Measurements from ENCODE around the gene ALG14.
"Not testable (repeated sequence)": the region's sequence is repeated elsewhere in the genome, so short reads cannot be mapped to it uniquely, and the experiment has no call there.

ALG14 gene

DNA sequence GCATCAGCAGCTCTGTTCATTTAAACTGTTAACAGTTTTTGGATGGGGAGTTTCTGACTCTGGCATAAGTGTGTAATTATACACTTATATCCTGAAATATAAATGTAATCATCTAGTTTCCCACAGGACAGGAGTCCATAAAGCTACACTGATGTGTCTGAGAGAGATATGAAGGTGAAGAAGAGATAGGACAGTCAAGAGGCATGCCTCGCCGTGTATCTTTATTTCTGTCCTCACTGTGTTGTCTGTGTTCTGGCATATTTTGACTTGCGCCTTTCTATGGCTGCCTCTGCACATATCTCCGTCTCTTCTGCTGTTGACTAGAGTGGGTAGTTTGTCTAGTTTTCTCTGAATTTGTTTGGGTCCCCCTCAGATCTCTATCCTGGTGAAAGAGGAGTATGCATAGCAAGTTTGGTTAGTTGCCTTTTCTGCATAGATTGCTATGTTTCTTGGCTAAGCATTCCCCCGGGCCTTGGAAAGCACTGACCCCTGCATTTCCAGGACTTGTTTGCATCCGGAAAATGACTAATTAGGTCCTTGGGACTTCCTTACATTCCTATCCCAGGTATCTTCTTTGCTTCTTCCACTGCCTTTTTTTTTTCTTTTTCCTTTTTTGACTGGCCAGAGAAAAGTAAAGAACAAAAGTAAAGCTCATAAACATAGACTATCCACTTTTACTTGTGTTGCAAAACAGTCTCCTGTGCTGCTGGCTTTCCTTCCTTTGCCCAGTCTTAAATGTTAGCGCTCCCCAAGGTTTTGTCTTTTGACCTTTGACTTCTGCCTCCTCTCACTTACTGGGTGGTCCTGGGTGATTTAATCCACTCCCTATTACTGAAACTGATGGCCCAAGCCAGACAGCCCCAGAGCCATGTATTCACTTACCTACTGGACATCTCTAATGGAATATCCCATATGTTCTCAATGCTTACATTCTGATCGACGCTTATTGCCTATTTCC lies 118.2 kb downstream of the ALG14 start:
- DNase-seq (ENCODE audit: low read depth in 2 of 2), result no peak

DNA sequence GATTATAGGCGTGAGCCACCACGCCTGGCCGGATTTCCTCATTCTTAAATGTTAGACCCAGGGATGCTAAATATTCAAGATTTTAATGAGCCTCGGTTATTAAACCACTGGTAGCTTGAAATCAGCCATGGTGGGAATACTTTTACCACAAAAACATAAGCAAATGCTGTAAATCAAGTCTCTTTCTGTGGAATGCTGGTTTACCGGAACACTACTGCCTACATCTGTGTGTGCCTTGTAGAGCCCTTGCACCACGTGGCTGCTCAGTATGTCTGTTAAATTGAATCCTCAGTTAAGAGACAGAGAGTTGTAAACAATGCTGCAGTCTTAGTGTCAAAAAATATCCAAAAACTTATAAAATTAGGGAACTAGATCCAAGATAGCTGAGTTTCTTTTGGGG lies 119.0 kb downstream of the ALG14 start:
- no peak for DNase-seq (ENCODE audit: low read depth in 2 of 2)

DNA sequence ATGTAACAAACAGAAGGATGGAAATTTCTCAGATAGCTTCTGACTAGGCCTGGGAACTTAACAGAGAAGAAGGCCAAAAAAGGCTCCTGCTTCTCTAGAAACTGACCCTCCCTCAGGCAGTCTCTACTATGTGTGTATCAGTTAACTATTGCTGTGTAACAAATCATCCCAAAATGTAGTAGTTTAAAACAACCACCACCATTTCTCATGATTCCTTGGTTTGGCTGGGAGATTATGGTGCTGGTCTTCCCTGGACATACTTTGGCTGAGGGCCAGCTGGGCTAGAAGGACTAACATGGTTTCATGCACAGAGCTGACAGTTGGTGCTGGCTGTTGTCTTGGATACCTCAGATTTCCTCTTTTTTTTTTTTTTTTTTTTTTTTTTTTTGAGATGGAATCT lies 119.6 kb downstream of the ALG14 start:
- DNase-seq (ENCODE audit: low read depth in 2 of 2), result no peak

DNA sequence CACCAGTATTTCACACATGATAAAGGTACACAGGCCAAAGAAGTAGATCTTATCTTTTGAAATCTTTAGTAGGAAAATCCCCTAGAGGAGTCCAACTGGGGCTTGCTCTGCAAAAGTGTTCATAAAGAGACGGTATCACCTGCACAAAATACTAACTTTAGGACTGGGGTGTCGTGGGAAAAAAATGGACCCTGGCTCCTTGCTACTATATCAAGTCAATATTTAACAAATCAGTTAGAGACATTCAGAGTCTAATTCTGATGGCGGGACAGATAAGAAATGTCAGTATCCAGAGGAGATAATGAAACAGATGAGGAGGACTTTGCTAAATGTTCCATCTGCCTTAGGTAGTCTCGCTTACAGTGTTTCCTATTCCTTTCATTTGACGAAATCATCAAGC lies 120.2 kb downstream of the ALG14 start:
- no peak for DNase-seq (ENCODE audit: low read depth in 2 of 2)

DNA sequence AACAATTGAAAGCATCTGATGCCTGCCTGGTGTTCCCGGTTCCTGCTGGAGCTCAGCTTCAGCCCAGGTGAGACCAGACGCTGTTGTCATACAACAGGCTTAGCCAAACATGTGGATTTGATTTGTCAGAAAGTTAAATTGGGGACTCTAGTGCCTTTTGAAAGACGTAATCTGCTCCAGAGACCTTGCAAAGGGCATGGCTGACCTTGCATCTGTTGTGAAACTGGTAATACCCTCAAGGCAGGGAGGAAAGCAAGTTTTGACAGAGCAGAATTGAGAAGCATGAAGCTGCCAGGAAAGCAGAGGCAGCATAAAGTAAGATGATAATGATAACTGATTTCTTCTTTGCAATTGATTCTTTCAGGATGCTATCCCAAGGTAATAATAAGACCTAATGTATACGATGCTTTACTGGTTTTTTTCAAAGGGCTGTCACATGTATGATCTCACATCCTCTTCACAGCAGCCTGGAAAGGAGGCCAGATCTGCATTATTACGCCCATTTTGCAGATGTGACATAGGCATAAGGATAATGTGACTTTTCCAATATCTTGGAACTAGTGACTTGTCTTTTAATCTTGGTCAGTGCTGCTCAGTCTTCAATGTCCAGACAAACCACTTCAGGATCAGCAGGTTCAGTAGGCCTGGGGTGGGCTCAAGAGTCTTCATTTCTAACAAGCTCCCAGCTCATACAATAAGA lies 121.1 kb downstream of the ALG14 start:
- no peak for DNase-seq (ENCODE audit: low read depth in 2 of 2)

DNA sequence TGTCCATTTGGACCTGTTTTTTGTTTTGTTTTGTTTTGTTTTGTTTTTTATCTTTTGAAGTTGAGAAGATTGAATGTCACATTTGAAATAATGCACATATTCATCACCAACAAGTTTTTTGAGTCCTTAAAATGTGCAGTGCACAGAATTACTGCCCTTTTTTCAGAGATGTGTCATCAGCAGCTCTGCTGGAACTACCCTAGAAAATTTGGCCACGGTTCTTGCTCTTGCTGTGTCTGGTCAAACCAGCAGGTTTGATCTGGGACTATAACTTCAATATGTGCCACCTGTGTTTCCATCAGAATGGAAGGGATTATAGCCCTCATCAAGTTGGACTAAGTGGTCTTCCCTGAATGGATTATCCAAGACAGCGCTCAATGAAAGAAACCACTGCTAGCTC lies 121.7 kb downstream of the ALG14 start:
- DNase-seq (ENCODE audit: low read depth in 2 of 2), result no peak

DNA sequence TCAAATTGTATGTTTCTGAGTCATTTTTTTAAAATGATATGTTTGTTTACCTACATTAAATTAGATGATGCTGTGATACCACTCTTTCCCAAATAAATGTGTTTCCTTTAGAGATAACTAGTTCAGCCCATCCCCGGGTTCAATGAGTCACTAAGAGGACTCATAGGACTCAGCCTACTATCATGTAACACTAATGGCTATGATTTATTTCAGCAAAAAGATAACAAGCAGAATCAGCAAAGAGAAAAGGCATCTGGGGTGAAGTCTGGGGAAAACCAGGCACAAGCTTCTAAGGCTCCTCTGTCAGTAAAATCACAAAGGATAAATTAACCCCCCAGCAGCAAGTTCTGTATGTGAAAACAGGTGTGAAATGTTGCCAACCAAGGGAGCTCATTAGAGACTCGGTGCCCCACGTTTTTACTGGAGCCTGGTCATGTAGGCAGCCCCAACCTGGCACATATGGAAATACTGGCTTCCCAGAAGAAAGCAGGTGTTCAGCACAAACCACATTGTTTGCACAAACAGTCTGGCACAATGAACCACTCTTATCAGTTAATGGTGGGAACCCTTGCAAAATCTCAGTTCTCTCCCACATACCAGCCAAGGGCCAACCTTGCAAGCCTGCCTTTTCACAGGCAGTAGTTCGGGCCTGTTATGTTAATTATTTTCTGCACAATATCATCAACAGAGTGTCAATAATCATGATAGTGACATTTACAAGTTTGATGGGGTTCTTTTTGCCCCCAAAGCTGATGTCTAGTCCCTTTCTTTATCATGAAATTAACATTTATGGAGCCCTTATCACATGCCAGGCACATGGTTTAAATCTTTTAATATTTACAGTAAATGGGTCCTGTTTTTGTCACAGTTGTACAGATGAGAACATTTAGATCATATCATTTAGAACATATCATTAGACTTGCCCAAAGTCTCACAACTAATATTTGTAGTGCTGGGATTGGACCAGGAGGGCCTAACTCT lies 122.8 kb downstream of the ALG14 start:
- DNase-seq (ENCODE audit: low read depth in 2 of 2), result no peak

DNA sequence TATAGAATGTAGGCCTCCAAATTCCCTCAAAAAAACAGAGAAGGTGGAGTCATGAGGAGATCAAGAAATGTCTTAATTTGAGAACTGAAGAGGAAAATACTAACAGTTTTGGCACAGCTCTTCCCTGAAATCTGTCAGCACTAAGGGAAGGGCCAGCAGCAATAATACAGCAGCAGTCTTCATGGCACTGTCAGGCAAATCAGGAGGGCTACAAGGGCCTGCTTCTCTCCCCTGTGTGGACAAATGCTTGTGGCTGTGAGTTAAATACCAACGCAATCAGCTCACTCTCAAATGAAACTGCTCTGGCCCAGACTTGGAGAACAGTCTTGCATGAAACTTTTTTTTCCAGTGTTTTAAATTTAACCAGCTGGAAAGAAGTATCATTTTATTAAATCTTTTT lies 125.3 kb downstream of the ALG14 start:
- no peak for DNase-seq (ENCODE audit: low read depth in 2 of 2)

DNA sequence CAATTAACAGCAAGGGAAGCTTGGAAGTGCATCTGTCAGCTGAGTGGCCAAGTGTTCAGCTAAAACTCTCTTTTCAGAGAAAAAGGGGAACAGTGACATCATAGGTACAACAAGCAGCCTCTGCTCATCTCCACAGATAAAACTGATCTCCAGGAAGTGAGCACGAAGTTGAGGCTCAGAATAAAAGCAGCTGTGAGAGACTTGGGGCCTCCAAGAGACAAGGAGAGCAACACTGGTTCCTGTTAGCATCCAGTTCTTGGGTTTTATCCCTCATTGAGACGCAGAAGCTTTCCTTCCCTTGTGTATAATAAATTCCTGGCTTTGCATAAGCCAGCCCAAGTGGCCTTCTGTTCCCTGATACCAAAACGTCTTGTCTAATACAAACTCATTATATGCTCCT lies 125.9 kb downstream of the ALG14 start:
- DNase-seq (ENCODE audit: low read depth in 2 of 2), result no peak

DNA sequence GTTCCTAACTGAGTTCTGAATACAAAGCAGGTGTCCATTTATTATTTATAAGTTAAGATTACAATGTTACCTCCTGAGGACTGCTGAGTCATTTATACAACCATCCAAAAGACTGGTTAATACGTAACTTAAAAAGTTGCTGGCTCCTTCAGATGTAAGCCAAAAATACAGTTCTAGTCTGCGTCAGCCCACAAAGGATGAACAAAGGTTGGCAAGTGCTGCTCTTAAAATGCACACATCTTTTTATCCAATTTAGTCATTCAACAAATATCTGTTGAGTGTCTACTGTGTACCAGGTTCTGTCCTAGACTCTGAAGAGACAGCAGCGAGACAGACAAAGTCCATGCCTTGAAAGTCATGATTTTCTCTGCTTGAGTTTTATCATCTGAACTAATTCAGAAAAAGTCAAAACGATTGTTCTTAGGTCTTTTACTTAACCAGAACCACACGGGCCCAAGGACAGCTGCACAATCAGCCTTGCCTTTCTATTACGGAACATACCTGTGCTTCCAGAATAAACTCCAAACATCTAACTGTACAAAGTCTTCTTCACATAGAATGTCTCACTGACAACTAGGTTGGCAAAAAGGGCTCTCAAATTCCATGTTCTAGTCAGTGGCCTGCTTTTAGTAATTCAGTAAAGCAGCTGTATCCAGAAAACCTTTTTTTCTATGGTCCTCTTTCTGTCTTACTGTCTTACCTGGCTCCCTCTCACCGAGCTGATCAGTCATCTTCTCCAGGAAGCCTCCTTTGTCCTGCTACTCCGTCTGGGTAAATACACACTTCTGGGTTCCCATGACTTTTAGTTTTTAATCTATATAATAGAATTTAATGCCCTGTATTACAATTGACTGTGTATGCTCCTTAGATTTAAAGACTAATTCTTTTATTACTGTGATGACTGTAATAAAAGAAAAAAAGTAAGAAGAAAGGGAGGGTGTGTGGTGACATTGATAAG lies 130.3 kb downstream of the ALG14 start:
- no peak for DNase-seq (ENCODE audit: low read depth in 2 of 2)

DNA sequence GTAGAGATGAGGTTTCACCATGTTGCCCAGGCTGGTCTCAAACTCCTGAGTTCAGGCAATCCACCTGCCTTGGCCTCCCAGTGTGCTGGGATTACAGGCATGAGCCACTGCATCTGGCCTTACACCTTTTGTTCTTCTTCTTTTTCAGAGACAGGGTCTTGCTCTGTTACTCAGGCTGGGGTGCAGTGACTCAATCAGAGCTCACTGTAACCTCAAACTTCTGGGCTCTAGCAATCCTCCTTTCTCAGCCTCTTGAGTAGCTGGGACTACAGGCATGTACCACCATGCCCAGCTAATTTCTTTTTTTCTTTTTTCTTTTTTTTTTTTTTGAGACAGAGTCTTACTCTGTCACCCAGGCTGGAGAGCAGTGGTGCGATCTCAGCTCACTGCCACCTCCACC lies 131.3 kb downstream of the ALG14 start:
- not testable (repeated sequence) for DNase-seq (ENCODE audit: low read depth in 2 of 2)

DNA sequence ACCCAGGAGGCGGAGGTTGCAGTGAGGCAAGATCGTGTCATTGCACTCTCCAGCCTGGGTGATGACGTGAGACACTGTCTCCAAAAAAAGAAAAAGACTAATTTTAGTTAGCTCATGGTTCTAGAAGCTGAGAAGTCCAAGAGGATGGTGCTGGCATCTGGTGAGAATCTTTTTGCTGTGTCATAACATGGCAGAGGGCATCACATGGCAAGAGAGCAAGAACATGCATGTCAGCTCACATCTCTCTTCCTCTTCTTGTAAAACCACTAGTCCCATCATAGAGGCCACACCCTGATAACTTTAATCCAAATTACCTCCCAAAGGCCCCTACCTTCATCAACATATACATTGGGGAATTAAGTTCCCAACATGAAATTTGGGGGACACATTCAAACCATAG lies 132.0 kb downstream of the ALG14 start:
- no peak for DNase-seq (ENCODE audit: low read depth in 2 of 2)

DNA sequence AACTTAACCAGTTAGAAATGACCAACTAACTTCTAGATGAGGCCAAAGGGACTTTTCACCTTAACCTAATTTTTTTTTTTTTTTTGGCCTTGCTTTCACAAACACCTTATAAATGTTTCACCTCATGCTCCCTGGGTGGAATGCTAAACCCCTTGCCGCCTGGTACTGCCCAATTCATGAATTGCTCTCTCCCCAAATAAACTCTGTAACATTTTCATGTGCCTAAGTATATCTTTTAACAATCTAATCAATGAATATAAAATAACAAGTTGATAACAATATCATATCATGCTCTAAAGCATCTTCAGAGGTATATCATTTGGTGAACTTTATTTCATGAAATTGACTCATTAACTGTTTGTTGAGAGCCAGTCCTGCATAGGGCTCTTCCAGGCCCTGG lies 134.9 kb downstream of the ALG14 start:
- DNase-seq (ENCODE audit: low read depth in 2 of 2), result no peak

DNA sequence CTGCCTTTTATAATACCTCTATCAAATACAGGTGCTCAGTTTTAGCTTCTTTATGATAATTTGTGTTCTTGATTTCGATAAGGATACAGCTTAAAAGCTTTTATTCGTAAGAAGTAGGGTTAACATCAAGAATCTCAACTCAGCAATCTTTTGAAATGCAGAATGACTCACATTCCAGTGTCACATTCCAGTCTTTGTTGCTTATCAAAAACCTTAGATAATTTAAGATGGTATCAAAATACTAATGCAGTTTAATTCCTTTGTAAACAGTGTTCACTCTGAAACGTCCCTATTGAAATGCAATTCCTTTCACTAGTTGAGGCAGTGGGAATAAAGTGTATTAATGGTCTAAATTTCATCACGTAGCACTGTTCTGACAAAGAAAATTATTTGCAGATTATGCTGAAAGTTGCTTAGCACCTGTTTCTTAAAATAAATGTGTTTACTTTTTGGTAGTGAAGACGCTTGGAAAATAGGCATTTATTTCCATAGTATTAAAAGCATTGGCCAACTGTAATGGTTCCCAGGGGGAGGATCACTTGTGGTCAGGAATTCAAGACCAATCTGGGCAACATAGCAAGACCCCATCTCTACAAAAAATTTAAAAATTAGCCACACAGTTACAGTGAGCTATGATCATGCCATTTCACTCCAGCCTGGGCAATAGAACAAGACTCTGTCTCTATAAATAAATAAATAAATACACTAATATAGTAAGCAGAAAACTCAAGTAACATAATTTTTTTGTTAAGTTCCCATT lies 135.7 kb downstream of the ALG14 start:
- DNase-seq (ENCODE audit: low read depth in 2 of 2), result no peak

DNA sequence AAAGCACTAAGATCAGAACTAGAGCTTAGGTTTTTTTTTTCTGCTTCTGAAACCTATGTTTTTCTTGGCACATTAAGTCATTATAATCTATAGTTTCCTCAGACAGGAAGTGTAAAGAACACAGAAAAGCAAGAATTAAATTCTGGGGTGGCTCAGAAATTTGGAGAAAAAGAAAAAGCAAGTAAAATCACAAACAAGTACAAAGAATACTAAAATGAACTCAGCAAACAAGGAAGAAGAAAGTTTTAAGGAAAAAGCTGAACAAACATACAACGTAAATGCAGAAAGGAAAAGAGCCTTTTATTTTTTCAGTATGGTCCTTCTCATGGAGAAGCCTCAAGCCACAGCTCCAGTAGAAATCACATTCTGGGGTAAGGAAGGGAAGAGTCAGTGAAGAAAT lies 137.3 kb downstream of the ALG14 start:
- no peak for DNase-seq (ENCODE audit: low read depth in 2 of 2)

DNA sequence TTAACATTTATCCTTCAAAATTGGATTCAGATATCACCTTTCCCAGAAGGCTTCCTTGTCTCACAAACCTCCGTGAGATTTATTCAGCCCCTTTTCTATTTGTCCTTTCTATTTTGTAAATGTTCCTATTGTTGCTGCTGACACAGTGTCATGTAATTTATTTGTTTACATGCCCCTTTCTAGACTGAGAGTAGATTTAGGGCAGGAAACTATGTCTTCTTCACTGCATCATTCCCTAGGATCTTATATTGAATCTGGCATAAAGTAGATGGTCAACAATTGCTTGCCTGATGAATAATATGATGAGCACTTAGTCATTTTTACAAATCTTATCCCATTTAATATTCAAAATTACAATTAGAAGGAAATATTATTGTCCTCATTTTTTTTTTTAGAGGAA lies 137.7 kb downstream of the ALG14 start:
- DNase-seq (ENCODE audit: low read depth in 2 of 2), result no peak

DNA sequence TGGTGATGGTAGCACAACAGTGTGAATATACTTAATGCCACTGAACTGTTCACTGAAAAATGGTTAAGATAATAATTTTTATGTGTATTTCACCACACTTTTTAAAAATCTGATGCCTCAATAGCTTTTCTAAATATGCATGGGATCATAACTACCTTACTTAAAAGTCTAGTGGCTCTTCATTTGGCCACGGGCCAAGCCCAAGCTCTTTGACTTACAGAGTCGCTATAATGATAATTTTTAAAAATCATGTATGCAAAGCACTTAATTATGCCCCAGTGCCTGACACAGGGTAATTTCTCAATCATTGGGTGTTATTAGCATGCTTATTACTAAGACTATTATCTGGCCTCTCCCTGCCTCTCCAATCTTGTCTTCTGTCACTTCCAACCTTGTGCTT lies 138.2 kb downstream of the ALG14 start:
- no peak for DNase-seq (ENCODE audit: low read depth in 2 of 2)

DNA sequence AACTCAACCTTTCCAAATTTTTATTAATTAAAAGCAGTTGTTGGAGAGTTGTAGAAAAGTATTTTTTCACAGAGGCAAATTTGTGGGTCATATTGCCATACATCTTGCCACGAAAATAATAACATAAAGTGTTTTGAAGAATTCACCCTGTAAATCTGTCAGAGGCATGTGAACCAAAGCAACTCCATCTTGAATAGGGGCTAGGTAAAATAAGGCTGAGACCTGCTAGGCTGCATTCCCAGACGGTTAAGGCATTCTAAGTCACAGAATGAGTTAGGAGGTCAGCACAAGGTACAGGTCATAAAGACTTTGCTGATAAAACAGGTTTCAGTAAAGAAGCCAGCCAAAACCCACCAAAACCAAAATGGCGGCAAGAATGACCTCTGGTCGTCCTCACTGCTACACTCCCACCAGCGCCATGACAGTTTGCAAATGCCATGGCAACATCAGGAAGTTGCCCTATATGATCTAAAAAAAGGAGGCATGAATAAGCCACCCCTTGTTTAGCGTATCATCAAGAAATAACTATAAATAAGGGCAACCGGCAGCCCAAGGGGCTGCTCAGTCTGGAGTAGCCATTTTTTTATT lies 141.4 kb downstream of the ALG14 start:
- DNase-seq (ENCODE audit: low read depth in 2 of 2), result no peak

DNA sequence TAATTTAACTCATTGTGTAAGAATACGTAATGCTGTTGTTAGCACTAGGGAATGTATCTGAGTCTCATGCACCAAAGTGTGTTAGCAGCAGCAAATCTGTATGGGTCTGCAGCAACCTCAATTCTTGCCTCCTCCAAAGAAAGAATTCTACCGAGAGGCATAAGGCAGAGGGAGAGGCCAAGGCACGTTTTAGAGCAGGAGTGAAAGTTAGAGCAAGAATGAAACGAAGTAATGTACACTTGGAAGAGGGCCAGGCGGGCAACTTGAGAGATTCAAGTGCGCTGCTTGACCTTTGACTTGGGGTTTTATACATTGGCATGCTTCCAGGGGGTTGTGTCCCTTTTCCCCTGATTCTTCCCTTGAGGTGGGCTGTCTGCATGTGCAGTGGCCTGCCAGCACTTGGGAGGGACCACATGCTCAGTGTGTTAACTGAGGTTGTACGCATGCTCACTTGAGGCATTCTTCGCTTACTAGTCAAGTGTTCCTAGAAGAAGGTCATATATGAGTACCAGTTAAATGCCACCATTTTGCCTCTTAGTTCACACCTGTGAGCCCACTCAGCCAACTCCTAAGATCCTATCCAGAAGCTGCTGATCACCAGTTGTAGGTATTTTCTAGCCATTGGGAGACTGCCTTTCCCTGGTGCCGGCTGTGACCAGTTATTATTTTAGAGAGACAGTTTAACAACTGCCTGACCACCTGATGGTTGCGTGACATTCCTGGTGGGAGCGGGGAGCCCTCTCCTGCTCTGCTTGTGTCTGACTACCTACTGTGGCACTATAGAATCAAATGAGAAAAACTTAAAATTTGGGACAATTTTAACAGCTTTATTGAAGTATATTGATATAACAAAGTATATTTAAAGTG lies 143.2 kb downstream of the ALG14 start:
- DNase-seq (ENCODE audit: low read depth in 2 of 2), result no peak

All from stimulated activated CD4-positive, alpha-beta T cell treated with anti-CD3 and anti-CD28 coated beads, Interleukin-15, amount 100 ng/mL, for 48 hours (primary cell).